SJCRH30 (cell line): Measurements from ENCODE around the gene THSD4. TPM values are rescaled to one million over a fixed set of nuclear protein-coding genes. Genes with fewer than 3 reads are reported as not detected.
"Not testable (repeated sequence)": the region's sequence is repeated elsewhere in the genome, so short reads cannot be mapped to it uniquely, and the experiment has no call there.

Experiments
- DNase-seq, 2 experiments: peaks; one replicate each; pipeline ENCODE4 v3.0.0-alpha.2; 2015 to 2020
- H3K27ac ChIP-seq: fragments of 250-450 bp; sonication (Bioruptor Pico); 2 replicates; pipeline ENCODE4 v1.5.1; 2020; ENCODE audit warnings: mild to moderate bottlenecking, moderate library complexity
- H3K27me3 ChIP-seq: fragments of 250-450 bp; sonication (Bioruptor Pico); 2 replicates; pipeline ENCODE4 v1.5.1; 2020; ENCODE audit warnings: mild to moderate bottlenecking, moderate library complexity
- H3K36me3 ChIP-seq: fragments of 250-450 bp; sonication (Bioruptor Pico); 2 replicates; pipeline ENCODE4 v1.5.1; 2020; ENCODE audit warnings: mild to moderate bottlenecking, moderate library complexity
- H3K4me1 ChIP-seq: fragments of 250-450 bp; sonication (Bioruptor Pico); 2 replicates; pipeline ENCODE4 v1.5.1; 2020; ENCODE audit warnings: mild to moderate bottlenecking, moderate library complexity
- H3K4me3 ChIP-seq: fragments of 250-450 bp; sonication (Bioruptor Pico); 2 replicates; pipeline ENCODE4 v1.5.1; 2020; ENCODE audit warnings: mild to moderate bottlenecking, moderate library complexity
- H3K9me3 ChIP-seq: fragments of 250-450 bp; sonication (Bioruptor Pico); replicated peaks from 2 replicates; pipeline ENCODE4 v1.5.1; 2020; ENCODE audit warnings: mild to moderate bottlenecking, moderate library complexity
- total RNA-seq: library from RNA; depleted of rRNA; stranded (reverse); fragments of >200 nt; shearing (Covaris generic); gene quantifications from 2 replicates; pipeline ENCODE4 v1.2.3, GENCODE V29; 2014

Gene THSD4
- total RNA-seq, 1 experiment from 2014 or later, result 20.7 TPM

DNA sequence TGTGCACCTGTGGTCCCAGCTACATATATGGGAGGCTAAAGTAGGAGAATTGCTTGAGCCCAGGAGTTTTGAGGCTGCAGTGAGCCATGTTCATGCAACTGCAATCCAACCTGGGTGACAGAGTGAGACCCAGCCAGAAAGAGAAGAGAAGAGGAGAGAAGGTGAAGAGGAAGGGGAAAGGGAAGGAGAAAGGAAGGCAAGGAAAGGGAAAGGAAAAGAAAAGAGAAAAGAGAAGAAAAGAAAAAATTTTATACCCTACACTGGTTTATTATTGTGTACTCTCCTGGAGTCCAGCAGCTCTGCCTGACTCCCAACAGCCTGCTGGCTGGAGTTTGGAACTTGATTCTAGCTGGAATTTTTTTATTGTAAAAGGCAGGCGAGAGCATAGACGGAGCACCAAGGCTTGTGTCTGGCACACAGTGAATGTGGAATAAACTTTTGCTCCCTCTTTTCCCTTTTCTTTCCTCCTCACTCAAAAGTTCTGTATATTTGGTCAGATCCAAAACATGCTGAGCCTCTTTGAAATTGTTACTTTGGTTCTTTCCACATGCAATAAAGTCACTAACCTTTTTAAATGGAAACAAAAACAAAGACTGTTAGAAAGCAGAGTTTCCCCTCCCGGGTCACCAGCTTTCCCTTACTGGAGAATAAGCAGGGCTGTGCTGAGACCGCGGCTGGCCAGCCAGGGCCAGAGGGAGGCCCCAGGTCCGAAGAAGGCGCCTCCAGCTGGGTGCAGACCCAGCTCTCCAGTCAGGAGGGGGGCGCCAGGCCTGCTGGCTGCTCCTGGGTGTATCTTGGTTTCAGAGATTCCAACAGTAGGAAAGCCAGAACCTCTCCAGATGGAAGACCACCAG is 9.9 kb downstream of the THSD4 start:
- Histone ChIP-seq H3K4me1 (no peaks in the 10 kb centered on the region), H3K27ac (no peak overlapping the region), H3K36me3 (no peaks in the 10 kb centered on the region), H3K4me3 (no peak overlapping the region), H3K9me3 (no peaks in the 10 kb centered on the region), H3K27me3 (no peaks in the 10 kb centered on the region)
- no peak for DNase-seq

DNA sequence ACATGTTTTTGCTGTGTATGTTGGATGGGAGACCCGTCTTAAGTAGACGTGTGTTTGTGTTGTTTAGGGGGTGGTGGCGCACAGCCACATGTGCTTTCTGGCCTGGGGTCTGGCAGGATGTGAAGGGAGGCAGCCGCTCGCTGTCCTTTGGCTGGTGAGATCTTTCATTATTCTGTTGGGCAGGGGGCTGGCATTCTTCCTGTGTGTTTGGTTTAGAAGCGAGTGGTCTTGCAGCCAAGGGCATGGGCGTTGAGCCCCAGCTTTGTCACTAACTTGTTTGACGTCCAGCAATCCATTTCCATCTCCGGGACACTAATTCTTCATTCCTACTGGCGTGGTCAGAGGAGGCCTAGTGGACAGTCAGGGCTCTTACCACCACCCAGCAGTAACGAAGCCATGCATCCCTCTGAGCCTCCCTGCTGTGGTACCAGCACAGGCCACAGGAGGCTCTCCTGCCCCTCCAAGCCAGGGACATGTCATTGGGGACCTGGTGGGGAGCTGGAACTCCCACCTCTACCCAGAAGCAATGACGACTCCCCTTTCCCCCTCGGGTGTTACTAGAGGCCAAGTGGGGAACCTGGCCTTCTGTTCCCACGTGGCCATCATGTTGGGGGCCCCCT is 10.7 kb downstream of the THSD4 start:
- Histone ChIP-seq H3K4me1 (no peaks in the 10 kb centered on the region), H3K27ac (no peak overlapping the region), H3K27me3 (no peaks in the 10 kb centered on the region), H3K4me3 (no peak overlapping the region), H3K9me3 (no peaks in the 10 kb centered on the region), H3K36me3 (no peaks in the 10 kb centered on the region)
- peak in 1 of 2 experiments; percentile 40 for DNase-seq

DNA sequence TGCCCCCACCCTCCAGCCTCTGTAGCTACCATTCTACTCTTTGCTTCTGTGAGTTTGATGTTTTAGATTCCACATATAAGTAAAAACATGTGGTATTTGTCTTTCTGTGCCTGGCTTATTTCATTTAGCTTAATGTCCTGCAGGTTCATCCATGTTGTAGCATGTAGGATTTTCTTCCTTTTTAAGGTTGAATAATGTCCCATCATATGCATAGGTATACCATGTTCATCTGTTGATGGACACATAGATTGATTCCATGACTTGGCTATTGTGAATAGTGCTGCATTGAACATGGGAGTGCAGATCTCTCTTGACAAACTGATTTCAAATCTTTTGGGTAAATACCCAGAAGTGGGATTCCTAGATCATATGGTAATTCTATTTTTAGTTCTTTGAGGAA is 11.8 kb downstream of the THSD4 start:
- no peaks in the 10 kb centered on the region for H3K27me3 ChIP-seq

DNA sequence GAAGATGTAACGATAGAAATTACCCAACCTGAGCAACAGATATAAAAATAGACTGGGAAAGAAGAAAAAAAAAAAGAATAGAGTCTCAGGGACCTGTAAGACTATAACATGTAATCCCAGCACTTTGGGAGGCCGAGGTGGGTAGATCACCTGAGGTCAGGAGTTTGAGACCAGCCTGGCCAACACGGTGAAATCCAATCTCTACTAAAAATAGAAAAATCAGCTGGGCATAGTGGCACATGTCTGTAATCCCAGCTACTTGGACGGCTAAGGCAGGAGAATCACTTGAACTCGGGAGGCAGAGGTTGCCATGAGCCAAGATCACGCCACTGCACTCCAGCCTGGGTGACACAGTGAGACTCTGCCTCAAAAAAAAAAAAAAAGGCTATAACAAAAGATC is 12.9 kb downstream of the THSD4 start:
- H3K27me3 ChIP-seq, H3K9me3 ChIP-seq, H3K4me3 ChIP-seq, DNase-seq, H3K4me1 ChIP-seq, H3K36me3 ChIP-seq, H3K27ac ChIP-seq: not testable (repeated sequence)

More for the DNA sequence above, 11.8 kb downstream of the THSD4 start:
- Histone ChIP-seq H3K27ac (no peak overlapping the region), H3K4me1 (no peaks in the 10 kb centered on the region), H3K4me3 (no peak overlapping the region), H3K9me3 (no peaks in the 10 kb centered on the region), H3K36me3 (no peaks in the 10 kb centered on the region)
- DNase-seq, result no peak

DNA sequence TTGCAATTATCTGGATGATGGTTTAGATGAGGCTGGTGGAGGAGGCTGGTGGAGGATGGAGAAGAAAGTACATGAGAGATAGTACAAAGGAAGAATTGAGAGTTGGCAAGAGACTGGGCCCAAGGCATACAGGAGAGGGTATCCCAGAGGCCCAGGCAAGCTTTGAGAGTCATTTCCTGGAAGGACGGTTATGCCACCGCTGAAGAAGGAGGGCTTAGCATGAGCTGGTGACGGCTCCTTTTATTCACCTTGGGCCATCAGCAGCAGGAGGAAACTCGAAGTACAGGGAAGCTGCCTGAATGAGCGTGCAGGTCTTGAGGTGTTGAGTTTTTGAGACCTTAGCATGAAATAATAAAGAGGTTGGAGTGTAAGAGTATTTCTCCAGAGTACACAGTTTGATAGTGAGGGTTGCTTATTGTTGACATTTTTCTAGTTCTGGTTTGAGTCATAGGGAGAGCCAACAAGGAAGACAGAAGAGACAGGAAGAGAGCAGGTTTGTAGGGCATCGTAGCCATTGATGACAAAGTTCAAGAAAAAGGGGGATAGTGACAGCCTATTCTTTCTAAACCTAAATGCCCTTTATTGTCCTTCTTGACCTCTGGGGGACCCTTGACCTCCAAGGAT is 13.8 kb downstream of the THSD4 start:
- Histone ChIP-seq H3K4me1 (no peaks in the 10 kb centered on the region; the same call in 1 of the 2 replicates), H3K27ac (no peak overlapping the region), H3K9me3 (no peaks in the 10 kb centered on the region), H3K4me3 (no peak overlapping the region), H3K27me3 (no peaks in the 10 kb centered on the region), H3K36me3 (no peaks in the 10 kb centered on the region)
- no peak for DNase-seq

DNA sequence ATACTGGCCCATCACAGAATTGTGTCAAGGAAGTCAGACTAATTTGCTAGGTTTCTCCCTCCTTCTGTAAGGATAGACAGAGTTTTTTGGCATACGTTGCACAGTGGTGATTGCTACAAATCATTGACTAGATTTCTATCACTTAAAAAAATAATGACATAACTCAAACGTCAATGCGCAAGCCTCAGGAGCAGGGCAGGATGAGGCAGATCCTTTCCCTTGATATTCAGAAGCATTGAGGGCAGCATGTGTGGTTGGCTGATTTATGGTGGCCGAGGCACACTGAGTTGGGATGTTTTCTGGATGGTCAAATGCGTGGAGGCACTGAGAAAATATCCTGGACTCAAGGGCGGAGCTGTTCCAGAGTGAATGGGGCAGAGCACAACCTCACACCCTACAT is 14.4 kb downstream of the THSD4 start:
- Histone ChIP-seq H3K27ac (no peak overlapping the region), H3K27me3 (no peaks in the 10 kb centered on the region), H3K9me3 (no peaks in the 10 kb centered on the region), H3K4me1 (no peaks in the 10 kb centered on the region; the same call in 1 of the 2 replicates), H3K36me3 (no peaks in the 10 kb centered on the region), H3K4me3 (no peak overlapping the region)
- DNase-seq, result no peak

DNA sequence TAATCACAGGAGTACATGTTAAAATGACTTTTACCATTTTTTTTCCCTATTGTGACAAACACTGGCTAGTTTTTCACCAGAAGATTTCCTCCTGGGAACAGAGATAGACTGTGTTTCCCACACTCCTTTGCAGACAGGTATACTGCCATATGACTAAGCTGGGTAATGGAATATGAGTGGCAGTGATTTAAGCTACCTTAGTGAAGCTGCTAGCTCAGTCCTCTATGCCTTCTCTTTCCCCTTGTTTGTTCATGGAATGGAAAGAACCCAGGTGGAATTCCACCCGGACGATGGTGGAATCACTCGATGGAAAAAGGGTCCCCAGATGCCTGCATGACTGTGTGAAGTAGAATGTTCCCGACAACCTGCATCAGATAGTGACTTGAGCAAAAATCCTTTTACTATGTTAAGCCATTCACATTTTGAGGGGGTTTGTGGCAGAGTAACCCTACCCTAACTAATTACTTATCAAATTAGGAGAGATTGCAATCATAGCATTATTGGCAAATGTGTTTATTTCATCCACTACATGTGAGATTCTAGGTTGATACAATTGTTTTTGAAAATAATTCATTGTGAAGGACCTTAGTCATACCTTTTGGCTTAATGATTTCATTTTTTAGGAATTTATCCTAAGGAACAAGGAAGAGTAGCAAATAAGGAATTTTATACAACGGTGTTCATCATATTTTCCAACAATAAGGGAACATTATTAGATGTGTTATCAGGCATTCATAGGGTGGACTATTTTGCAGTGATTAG is 16.5 kb downstream of the THSD4 start:
- peaks cover 6% of the 10 kb centered on the region for H3K4me1 ChIP-seq
- H3K4me3 ChIP-seq, result no peak overlapping the region
- H3K9me3 ChIP-seq, result no peaks in the 10 kb centered on the region
- DNase-seq, result no peak
- H3K27me3 ChIP-seq, result no peaks in the 10 kb centered on the region
- H3K27ac ChIP-seq, result no peak overlapping the region
- no peaks in the 10 kb centered on the region for H3K36me3 ChIP-seq

DNA sequence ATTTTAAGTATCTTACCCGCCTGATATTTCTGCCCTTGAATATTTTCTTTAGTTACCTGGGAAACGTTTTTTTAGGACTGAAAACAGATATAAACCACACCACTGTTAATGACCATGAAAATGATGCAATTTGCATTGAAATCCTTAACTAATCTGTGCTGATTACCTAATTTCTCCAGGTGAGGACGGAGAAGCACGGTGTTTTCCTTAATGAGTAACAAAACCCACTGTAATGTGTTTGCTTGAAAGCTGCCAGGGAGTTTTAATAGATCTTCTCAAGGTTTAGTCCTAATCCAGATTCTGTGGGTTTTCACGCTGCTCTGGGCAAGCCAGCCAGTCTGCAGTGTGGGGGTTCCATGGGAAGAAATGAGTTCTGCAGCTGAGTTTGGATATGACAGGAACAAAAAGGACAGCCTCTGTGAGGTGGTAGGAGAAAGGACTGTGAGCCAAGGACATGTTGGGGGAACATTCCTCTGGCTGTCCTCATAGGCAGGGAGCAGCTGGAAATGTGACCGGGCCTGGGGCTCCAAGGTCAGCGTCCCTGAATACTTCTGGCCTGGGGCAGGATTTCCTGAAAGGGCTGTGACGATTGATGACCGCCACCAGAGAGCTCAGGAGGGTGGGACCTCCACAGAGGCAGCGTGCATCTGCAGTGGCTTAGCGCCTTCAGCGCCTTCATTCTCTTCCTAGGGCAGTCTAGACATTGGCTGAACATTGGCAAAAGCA is 18.6 kb downstream of the THSD4 start:
- H3K36me3 ChIP-seq, result no peaks in the 10 kb centered on the region
- H3K4me1 ChIP-seq, result peaks cover 8% of the 10 kb centered on the region
- H3K27me3 ChIP-seq, result no peaks in the 10 kb centered on the region
- DNase-seq, result no peak
- H3K4me3 ChIP-seq, result no peak overlapping the region
- H3K9me3 ChIP-seq, result 0 out of 2 replicates have a peak, but pooled peaks cover 4% of the 10 kb centered on the region
- H3K27ac ChIP-seq, result no peak overlapping the region

DNA sequence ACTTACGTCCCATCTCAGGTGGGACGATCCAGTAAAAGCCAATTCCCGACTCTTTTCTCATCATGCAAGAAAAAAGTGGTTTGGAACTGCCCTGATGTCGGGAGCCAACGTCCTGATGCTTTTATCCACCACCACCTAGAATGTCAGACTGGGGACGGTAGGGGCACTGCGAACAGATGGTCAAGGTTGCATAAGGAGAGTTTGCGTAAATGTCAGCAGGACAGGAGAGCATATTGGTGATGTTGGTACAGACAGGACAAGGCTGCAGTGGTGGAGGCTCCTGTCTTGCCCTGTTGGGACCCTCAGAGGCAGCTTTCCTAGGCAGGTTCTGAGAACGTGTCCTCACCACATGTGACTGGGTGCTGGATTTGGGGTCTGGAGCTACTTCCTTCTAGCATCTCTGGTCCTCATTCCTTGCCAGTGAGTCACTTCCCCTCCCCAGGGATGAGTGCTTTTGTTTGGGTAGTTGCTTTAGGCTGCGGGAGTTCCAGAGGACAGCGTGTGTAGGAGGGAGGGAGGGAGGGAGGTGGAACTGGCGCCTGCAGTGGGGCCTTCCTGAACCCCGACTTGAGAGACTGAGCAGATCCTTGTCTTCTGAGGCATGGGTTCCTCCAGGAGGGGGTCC is 21.0 kb downstream of the THSD4 start:
- H3K36me3 ChIP-seq, result no peaks in the 10 kb centered on the region
- no peak overlapping the region for H3K4me3 ChIP-seq
- peak; percentile 72 to 77 for DNase-seq
- H3K4me1 ChIP-seq, result peaks cover 8% of the 10 kb centered on the region
- no peaks in the 10 kb centered on the region for H3K27me3 ChIP-seq
- peak overlapping the region; percentile 28; the same call in 1 of the 2 replicates for H3K27ac ChIP-seq
- H3K9me3 ChIP-seq, result 0 out of 2 replicates have a peak, but pooled peaks cover 4% of the 10 kb centered on the region

DNA sequence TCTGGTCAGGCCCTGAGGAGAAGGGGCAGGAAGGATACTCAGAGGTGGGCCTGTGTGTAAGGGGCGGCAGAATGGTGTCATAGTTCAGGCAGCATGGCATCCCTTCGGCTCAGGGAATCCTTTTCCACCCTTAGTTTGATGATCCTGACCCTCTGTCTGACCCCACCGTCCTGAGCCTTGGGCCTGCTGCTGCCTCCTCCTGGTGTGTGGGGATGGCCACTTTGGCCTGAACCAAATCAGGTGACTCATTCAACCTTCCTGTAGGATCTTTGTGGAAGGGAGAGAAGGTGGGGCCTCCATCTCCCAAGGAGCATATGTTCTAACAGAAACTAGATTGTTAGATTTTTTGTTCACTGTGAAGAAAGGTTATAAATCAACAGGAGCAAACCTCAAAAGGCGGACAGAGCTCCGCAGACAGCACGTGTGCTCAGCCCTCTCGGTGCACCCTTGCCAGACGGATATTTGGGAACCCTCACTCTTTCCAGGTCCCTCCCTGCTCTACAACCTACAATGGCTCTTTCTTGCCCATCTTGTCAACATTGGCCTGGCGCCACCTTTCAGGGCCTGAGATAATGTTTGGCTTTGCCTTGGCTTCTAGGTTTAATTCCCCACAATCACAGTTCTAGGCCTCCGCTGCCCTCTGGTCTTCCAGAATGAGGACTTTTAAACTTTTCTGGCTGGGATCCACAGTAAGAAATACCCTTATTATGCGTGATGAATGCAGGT is 21.7 kb downstream of the THSD4 start:
- Histone ChIP-seq H3K9me3 (0 out of 2 replicates have a peak, but pooled peaks cover 4% of the 10 kb centered on the region), H3K27ac (peak overlapping the region; percentile 28; the same call in 1 of the 2 replicates), H3K4me3 (no peak overlapping the region), H3K4me1 (peaks cover 8% of the 10 kb centered on the region), H3K27me3 (no peaks in the 10 kb centered on the region), H3K36me3 (no peaks in the 10 kb centered on the region)
- no peak for DNase-seq

DNA sequence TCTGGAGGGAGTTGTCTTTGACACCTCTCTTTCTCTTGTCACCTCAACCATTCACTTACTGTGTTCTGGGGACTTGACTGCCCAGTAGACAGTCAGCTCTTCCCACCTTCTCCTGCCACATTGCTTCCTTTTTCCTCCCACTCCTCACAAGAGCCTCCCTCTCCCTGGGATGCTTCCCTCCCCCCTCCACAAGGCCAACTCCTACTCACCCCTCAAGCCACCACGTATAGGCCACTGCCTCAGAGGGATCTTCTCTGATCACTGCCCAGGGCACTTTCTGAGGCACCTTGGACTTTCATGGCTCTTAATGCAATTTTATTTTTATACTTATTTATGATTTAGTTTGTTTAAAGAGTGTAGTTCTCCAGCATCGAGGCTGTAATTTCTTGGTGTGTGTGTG is 23.2 kb downstream of the THSD4 start:
- Histone ChIP-seq H3K4me1 (peaks cover 8% of the 10 kb centered on the region), H3K9me3 (0 out of 2 replicates have a peak, but pooled peaks cover 4% of the 10 kb centered on the region), H3K27me3 (no peaks in the 10 kb centered on the region), H3K4me3 (no peak overlapping the region), H3K36me3 (no peaks in the 10 kb centered on the region), H3K27ac (no peak overlapping the region)
- DNase-seq, result no peak

DNA sequence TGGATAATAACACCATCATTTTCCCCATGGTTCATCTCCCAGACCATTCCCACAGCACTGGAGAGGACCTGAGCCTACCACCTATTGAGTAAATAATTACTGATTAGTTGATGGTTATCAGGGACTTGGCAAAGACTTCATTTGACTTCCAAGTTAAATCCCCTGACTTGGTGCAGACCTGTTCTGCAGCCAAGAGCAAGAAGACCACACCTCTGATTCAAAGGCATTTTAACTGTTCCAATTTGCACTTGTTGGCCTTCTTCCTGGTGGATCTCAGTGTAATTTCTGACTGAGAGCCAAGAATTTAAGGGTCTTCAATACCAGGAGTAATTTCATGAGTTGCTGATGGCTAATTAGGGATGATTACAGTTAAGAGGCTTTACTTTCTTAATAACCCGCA is 24.0 kb downstream of the THSD4 start:
- DNase-seq, result no peak
- H3K9me3 ChIP-seq, result 0 out of 2 replicates have a peak, but pooled peaks cover 4% of the 10 kb centered on the region
- H3K36me3 ChIP-seq, result no peaks in the 10 kb centered on the region
- no peaks in the 10 kb centered on the region for H3K27me3 ChIP-seq
- H3K4me3 ChIP-seq, result no peak overlapping the region
- peaks cover 14% of the 10 kb centered on the region for H3K4me1 ChIP-seq
- H3K27ac ChIP-seq, result no peak overlapping the region

DNA sequence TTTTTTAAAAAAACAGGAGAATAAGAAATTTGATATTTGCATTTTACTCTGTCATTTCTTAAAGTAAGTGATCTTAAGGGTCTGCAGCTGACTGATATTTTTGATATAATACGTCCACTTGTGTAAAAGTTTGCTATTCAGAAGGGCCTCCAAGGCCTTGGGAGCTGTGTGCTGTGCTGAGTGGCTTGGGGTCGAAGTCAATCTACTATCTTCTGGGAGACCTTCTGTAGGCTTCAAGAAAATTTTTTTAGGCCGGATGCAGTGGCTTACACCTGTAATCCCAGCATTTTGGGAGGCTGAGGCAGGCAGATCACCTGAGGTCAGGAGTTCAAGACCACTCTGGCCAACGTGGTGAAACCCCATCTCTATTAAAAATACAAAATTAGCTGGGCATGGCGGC is 26.3 kb downstream of the THSD4 start:
- Histone ChIP-seq H3K36me3 (no peaks in the 10 kb centered on the region), H3K27me3 (no peaks in the 10 kb centered on the region), H3K9me3 (0 out of 2 replicates have a peak, but pooled peaks cover 4% of the 10 kb centered on the region), H3K27ac (no peak overlapping the region), H3K4me3 (no peak overlapping the region), H3K4me1 (peaks cover 18% of the 10 kb centered on the region)
- no peak for DNase-seq
